HepG2 (cell line): ENCODE results near the gene RHOV. TPM values are rescaled to one million over a fixed set of nuclear protein-coding genes. Genes with fewer than 3 reads are reported as not detected.

Experiments
- ETV5 ChIP-seq: IDR thresholded peaks from 2 replicates; pipeline ENCODE4 v1.6.1; 2018; ENCODE audit warnings: missing biosample characterization, missing genetic modification reagents, inconsistent platforms, borderline replicate concordance
- HNRNPUL1 ChIP-seq: fragments of 200-400 bp; formaldehyde crosslinking; IDR thresholded peaks from 2 replicates; pipeline ENCODE4 v1.6.1; 2017; ENCODE audit warnings: low read depth, mild to moderate bottlenecking, low read length, moderate library complexity
- NFIC ChIP-seq: IDR thresholded peaks from 2 replicates; pipeline ENCODE4 v1.6.1; 2012; ENCODE audit warnings: mild to moderate bottlenecking, low read length, inconsistent platforms
- ZFP37 ChIP-seq: sonication (generic); formaldehyde crosslinking; IDR thresholded peaks from 2 replicates; pipeline ENCODE4 v1.4.0; 2020; ENCODE audit warnings: missing genetic modification reagents, borderline replicate concordance
- ZNF207 ChIP-seq: fragments of 450-650 bp; IDR thresholded peaks from 2 replicates; pipeline ENCODE4 v1.6.1; 2016; ENCODE audit warnings: antibody characterized with exemption, borderline replicate concordance
- ZNF335 ChIP-seq: sonication (generic); formaldehyde crosslinking; IDR thresholded peaks from 2 replicates; pipeline ENCODE4 v1.4.0; 2020; ENCODE audit warnings: missing genetic modification reagents
- ZNF567 ChIP-seq: sonication (generic); formaldehyde crosslinking; IDR thresholded peaks from 2 replicates; pipeline ENCODE4 v1.8.1; 2023; ENCODE audit warnings: mild to moderate bottlenecking, missing genetic modification reagents, borderline replicate concordance
- ZNF615 ChIP-seq: sonication (generic); formaldehyde crosslinking; IDR thresholded peaks from 2 replicates; pipeline ENCODE4 v1.5.0; 2020; ENCODE audit warnings: mild to moderate bottlenecking, missing genetic modification reagents, borderline replicate concordance
- polyA plus RNA-seq, 8 experiments: library from polyadenylated mRNA; depleted of rRNA in 3 of 8; stranded (reverse) in 7 of 8; unstranded in 1 of 8; fragments of >200 nt; fragmentation: Illumina TruSeq in 4 of 8; extraction: Trizol in 4 of 8; gene quantifications; 2 replicates each; pipeline versions ENCODE4 v1.2.1 to v1.2.3, GENCODE V29; 2011 to 2016; ENCODE audit warnings: low read depth in 4 of 8, missing spikeins in 1 of 8, mixed read lengths in 1 of 8; ENCODE audit not compliant: insufficient read depth in 1 of 8
- total RNA-seq, 5 experiments: library from RNA; depleted of rRNA; stranded (reverse); fragments of >200 nt; fragmentation: Illumina TruSeq; extraction: Trizol; gene quantifications; 2 replicates each; pipeline ENCODE4 v1.2.3, GENCODE V29; 2016; ENCODE audit warnings: low read depth in 1 of 5
- TF ChIP-seq, protein P1 (sequence below): sonication (generic); formaldehyde crosslinking; IDR thresholded peaks from 2 replicates; pipeline ENCODE4 v1.8.0; 2022; ENCODE audit warnings: mild to moderate bottlenecking, missing genetic modification reagents, borderline replicate concordance
- TF ChIP-seq, protein P2 (sequence below), 2 experiments: sonication (generic) in 1 of 2; formaldehyde crosslinking in 1 of 2; IDR thresholded peaks; 2 replicates each; pipeline versions ENCODE4 v1.4.0 to v1.6.1; 2018 to 2020; ENCODE audit warnings: missing genetic modification reagents in 2 of 2, borderline replicate concordance in 1 of 2, low read depth in 1 of 2, mild to moderate bottlenecking in 1 of 2, missing biosample characterization in 1 of 2
- TF ChIP-seq, protein P3 (sequence below): sonication (generic); formaldehyde crosslinking; IDR thresholded peaks from 2 replicates; pipeline ENCODE4 v1.8.0; 2022; ENCODE audit warnings: missing genetic modification reagents, mild to moderate bottlenecking, borderline replicate concordance

The RHOV gene
- total and polyA plus RNA-seq, 2 of the 13 experiments (the other 11 are each of a cell fraction or from before 2014, with no cell fraction given), result 0.17 to 0.18 TPM

DNA sequence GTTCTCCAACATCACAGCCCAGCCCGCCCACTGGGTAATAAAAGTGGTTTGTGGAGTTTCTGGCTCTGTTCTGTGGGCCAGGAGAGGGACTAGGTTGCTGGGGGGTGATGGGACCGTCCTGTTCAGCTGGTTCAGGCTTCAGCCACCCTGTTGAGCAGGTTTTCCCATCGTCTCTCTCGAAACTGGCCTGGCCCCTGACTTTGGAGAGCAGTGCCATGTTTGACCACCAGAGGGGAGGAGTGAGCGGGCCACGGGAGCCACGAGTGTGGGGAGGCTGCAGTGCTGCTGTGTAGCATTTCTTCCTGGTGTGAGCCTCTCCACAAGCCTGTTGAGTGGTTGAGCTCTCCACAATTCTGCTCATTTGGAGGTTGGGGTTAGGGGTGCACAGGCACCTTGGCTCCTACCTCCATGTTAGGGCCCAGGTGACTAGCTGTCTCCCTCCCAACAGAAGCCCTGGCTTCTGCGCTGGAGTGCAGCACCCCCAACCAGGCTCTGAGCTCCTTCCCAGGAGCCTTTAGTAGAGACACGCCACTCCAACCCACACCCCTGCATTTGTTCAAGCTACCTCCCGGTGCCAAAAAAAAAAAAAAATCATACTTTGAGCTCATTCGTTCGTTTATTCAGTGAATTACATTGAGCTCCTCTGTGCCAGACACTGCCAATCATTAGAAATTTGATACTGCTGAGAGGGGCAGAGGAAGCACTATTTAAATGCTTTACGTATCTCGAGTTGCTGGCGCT, 16.3 kb downstream of the RHOV start (continued):
- TF ChIP-seq, protein P1, sequence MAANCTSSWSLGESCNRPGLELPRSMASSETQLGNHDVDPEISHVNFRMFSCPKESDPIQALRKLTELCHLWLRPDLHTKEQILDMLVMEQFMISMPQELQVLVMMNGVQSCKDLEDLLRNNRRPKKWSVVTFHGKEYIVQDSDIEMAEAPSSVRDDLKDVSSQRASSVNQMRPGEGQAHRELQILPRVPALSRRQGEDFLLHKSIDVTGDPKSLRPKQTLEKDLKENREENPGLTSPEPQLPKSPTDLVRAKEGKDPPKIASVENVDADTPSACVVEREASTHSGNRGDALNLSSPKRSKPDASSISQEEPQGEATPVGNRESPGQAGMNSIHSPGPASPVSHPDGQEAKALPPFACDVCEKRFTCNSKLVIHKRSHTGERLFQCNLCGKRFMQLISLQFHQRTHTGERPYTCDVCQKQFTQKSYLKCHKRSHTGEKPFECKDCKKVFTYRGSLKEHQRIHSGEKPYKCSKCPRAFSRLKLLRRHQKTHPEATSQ (CRISPR knock-in tag), result no peak
- TF ChIP-seq HNRNPUL1 (no peak), NFIC (no peak), ZNF615 (CRISPR knock-in tag) (no peak), ZNF207 (no peak), ZNF567 (no peak), ZNF335 (CRISPR knock-in tag) (no peak), ZFP37 (CRISPR knock-in tag) (no peak), ETV5 (CRISPR knock-in tag) (no peak)
- TF ChIP-seq, protein P2, sequence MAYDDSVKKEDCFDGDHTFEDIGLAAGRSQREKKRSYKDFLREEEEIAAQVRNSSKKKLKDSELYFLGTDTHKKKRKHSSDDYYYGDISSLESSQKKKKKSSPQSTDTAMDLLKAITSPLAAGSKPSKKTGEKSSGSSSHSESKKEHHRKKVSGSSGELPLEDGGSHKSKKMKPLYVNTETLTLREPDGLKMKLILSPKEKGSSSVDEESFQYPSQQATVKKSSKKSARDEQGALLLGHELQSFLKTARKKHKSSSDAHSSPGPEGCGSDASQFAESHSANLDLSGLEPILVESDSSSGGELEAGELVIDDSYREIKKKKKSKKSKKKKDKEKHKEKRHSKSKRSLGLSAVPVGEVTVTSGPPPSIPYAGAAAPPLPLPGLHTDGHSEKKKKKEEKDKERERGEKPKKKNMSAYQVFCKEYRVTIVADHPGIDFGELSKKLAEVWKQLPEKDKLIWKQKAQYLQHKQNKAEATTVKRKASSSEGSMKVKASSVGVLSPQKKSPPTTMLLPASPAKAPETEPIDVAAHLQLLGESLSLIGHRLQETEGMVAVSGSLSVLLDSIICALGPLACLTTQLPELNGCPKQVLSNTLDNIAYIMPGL (CRISPR knock-in tag; IDR thresholded peaks at IDR 0.05; ENCODE audit: borderline replicate concordance in 1 of 2, low read depth in 1 of 2), result peak; percentile 60 to 73
- TF ChIP-seq, protein P3, sequence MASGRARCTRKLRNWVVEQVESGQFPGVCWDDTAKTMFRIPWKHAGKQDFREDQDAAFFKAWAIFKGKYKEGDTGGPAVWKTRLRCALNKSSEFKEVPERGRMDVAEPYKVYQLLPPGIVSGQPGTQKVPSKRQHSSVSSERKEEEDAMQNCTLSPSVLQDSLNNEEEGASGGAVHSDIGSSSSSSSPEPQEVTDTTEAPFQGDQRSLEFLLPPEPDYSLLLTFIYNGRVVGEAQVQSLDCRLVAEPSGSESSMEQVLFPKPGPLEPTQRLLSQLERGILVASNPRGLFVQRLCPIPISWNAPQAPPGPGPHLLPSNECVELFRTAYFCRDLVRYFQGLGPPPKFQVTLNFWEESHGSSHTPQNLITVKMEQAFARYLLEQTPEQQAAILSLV (CRISPR knock-in tag), result no peak
